ENCODE measurements around the gene P2RY13. TPM values are rescaled to one million over a fixed set of nuclear protein-coding genes. Genes with fewer than 3 reads are reported as not detected.

The P2RY13 gene
- total RNA-seq, 4 donors from 2014 or later = 2.1 to 6.0 (median 3.4) TPM

GRCh38 chr3:151297429-151297828, 31.9 kb downstream of the P2RY13 start:
- TF ChIP-seq CTCF (IDR thresholded peaks at IDR 0.05; ENCODE audit: low read depth) = no peak

- TF ChIP-seq CTCF (IDR thresholded peaks at IDR 0.05; ENCODE audit: low read depth) = no peak
Observed at GRCh38 chr3:151296226-151296625, 33.1 kb downstream of the P2RY13 start.

DNA sequence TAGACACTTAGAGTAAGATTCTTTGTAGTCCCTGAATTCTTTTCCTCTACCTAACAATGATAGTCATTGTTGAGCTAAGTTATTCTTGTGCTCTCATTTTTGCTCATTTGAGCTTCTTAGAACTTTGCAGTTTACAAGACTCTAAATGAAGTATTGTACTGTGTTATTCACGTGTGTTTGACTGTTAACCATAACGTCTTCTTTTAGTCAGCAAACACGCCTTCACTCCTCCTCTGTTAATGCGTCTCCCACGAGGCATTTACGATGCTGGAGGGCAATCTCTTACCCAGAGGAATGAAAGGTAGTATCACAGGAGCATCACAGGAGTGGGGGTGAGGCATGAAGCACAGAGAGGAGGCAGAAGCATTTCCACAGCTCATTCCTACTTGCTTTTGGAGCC, 36.2 kb downstream of the P2RY13 start:
- TF ChIP-seq CTCF (IDR thresholded peaks at IDR 0.05; ENCODE audit: low read depth) = no peak

DNA sequence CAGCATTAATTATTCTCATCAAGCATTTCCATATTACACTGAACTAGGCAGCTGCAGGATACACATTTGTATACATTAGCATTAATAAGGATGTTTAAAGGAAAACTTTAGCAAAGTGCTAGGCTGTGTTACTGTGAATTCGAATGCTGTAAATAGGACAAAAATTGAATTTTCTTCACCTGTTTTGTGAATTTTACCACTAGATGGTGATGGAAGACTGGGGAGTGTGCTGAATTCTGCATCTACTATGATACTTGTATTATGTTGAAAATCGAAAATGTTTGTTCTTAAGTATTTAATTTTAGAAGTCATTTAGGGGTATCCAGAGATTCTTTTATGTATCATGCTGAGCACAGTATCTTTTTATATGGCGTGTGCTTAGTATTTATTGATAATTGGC, 38.7 kb downstream of the P2RY13 start:
- TF ChIP-seq CTCF (IDR thresholded peaks at IDR 0.05; ENCODE audit: low read depth) = no peak

DNA sequence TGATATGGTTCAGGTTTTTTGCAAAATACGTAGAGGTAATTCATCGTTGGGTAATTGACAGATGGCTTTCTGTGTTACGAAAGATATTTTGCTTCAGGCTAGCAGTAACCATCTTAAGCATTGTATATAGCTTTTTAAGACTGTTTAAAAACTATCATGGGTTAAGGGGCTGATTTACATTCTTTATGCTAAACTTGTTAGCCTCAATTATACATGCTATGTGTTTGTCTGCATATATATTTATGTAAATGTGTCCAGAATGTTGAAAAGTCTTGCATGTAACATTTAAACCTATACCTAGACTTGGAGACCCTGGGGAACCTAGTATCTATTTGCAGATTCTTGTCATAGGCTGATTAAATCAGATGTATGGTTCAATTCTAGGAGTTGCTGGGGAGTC, 39.9 kb downstream of the P2RY13 start:
- no peak for TF ChIP-seq CTCF (IDR thresholded peaks at IDR 0.05; ENCODE audit: low read depth)

DNA sequence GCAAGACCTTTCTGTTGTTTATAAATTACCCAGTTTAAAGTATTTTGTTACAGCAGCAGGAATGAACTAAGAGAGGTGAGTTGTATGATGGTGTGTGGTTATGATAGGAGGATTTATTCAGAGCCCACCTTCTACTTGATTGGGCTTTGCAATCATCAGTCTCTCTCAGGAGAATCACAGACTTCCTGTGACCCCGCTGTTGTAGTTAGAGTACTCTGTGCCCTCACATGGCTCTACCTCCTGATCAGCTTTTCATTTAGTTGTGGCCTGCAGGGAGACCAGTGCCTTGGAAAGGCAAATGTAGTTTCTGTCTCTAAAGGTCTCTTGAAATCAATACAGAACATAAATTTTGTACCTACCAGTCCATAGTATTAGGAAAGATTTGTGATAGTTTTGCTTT, 43.4 kb downstream of the P2RY13 start:
- TF ChIP-seq CTCF (IDR thresholded peaks at IDR 0.05; ENCODE audit: low read depth) = no peak

DNA sequence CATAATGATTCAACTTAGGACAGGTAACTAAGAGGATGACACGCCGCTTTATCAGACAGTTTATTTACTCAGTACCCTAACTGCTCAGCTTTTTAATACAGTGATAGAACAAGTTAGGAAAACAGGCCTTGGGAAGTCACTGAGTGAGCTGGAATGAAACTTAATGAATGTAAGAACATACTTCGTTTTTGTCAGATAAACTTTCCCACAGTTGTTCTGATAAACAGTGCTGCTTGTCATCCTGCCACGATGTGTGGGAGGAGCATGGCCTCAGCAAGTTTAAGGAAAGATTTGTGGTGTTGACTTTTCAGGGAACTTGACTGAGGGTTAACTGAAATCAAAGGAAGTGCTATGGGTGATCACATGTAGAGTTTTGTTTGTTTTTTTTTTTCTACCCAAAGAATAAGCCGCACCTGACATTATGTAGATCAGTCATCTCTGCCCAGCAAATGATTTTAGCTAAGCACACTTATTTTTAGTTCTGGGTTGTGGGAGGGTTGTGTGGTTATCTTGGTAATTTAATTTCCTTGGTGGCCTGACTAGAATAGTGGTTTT, 45.4 kb downstream of the P2RY13 start:
- no peak for TF ChIP-seq CTCF (IDR thresholded peaks at IDR 0.05; ENCODE audit: low read depth)
